Activated T-cell treated with anti-CD3 and anti-CD28 coated beads, Interleukin-2, amount 50 U/mL, for 24 hours (primary cell): Measurements from ENCODE around the gene VPS41.

Experiments used
- DNase-seq: peaks from one replicate; pipeline ENCODE4 v3.0.0-alpha.2; 2020
- H3K27ac Mint-ChIP-seq: 2 replicates; pipeline ENCODE4 v1.8.0; 2020; ENCODE audit warnings: mild to moderate bottlenecking, mixed read lengths
- H3K27me3 Mint-ChIP-seq: 2 replicates; pipeline ENCODE4 v1.8.0; 2020; ENCODE audit warnings: mixed read lengths
- H3K36me3 Mint-ChIP-seq: 2 replicates; pipeline ENCODE4 v1.8.0; 2020; ENCODE audit warnings: low read depth, mixed read lengths
- H3K4me1 Mint-ChIP-seq: 2 replicates; pipeline ENCODE4 v1.8.0; 2020; ENCODE audit warnings: low read depth, mixed read lengths
- H3K4me3 Mint-ChIP-seq: 2 replicates; pipeline ENCODE4 v1.8.0; 2020; ENCODE audit warnings: mild to moderate bottlenecking, moderate library complexity, mixed read lengths
- H3K9me3 Mint-ChIP-seq: 2 replicates; pipeline ENCODE4 v1.8.0; 2020; ENCODE audit warnings: mixed read lengths

Gene VPS41

GRCh38 chr7:38679419-38679818 lies 229.6 kb downstream of the VPS41 start:
- Mint-ChIP-seq H3K4me1 (no peaks in the 10 kb centered on the region), H3K27ac (no peak overlapping the region), H3K36me3 (no peaks in the 10 kb centered on the region), H3K4me3 (no peak overlapping the region), H3K27me3 (peaks cover 4% of the 10 kb centered on the region), H3K9me3 (no peaks in the 10 kb centered on the region)
- DNase-seq: no peak

- no peak overlapping the region for H3K27ac Mint-ChIP-seq
- H3K9me3 Mint-ChIP-seq: no peaks in the 10 kb centered on the region
- H3K4me3 Mint-ChIP-seq: no peak overlapping the region
- H3K36me3 Mint-ChIP-seq: no peaks in the 10 kb centered on the region
- no peak for DNase-seq
- H3K27me3 Mint-ChIP-seq: peaks cover 4% of the 10 kb centered on the region
- H3K4me1 Mint-ChIP-seq: no peaks in the 10 kb centered on the region
Observed at GRCh38 chr7:38678698-38679054, 230.3 kb downstream of the VPS41 start.

- H3K27me3 Mint-ChIP-seq: peaks cover 2% of the 10 kb centered on the region
- H3K36me3 Mint-ChIP-seq: no peaks in the 10 kb centered on the region
- H3K27ac Mint-ChIP-seq: no peak overlapping the region
- H3K4me3 Mint-ChIP-seq: no peak overlapping the region
- no peaks in the 10 kb centered on the region for H3K4me1 Mint-ChIP-seq
- H3K9me3 Mint-ChIP-seq: no peaks in the 10 kb centered on the region
- DNase-seq: no peak
Observed at GRCh38 chr7:38677981-38678697, 230.9 kb downstream of the VPS41 start.

GRCh38 chr7:38675494-38676106 lies 233.4 kb downstream of the VPS41 start:
- Mint-ChIP-seq H3K9me3 (no peaks in the 10 kb centered on the region), H3K36me3 (no peaks in the 10 kb centered on the region), H3K27ac (no peak overlapping the region), H3K4me1 (no peaks in the 10 kb centered on the region), H3K27me3 (peaks cover 3% of the 10 kb centered on the region), H3K4me3 (no peak overlapping the region)
- no peak for DNase-seq

- no peak overlapping the region for H3K27ac Mint-ChIP-seq
- H3K9me3 Mint-ChIP-seq: no peaks in the 10 kb centered on the region
- no peak for DNase-seq
- H3K36me3 Mint-ChIP-seq: no peaks in the 10 kb centered on the region
- H3K4me1 Mint-ChIP-seq: no peaks in the 10 kb centered on the region
- H3K27me3 Mint-ChIP-seq: peaks cover 3% of the 10 kb centered on the region
- no peak overlapping the region for H3K4me3 Mint-ChIP-seq
Observed at GRCh38 chr7:38674513-38674912, 234.5 kb downstream of the VPS41 start.

- Mint-ChIP-seq H3K36me3 (no peaks in the 10 kb centered on the region), H3K4me3 (no peak overlapping the region), H3K27me3 (peaks cover 3% of the 10 kb centered on the region), H3K9me3 (no peaks in the 10 kb centered on the region), H3K27ac (no peak overlapping the region), H3K4me1 (no peaks in the 10 kb centered on the region)
- no peak for DNase-seq
Observed at GRCh38 chr7:38673795-38674194, 235.2 kb downstream of the VPS41 start.
